ENCODE data around the gene AUTS2. TPM values are rescaled to one million over a fixed set of nuclear protein-coding genes. Genes with fewer than 3 reads are reported as not detected.

Gene AUTS2
- total RNA-seq, 1 experiment from 2014 or later, result 2.5 TPM

DNA sequence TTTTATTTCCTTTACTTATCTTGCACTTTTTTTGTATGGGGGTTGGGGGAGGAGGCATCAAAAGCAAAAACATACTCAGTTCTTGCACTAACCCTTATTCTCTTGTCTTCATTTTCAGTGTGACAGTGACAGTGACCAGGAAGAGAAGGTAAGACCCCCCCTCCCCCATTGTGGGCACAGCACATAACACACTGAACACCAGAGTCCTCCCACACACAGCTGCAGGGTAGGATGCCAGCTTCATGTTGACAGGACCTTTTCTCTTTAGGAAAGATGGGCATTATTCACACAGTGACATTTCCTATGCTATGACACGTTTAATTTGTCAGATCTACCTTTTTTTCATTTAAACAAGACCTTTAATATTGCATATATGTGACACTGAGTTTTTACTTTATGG, 837.4 kb downstream of the AUTS2 start:
- Histone ChIP-seq H3K4me1 (ENCODE audit: control insufficient read depth, insufficient read depth, low read length) (no peaks in the 10 kb centered on the region), H3K27ac (ENCODE audit: low read length) (no peak overlapping the region), H3K4me3 (ENCODE audit: low read depth in 2 of 2, low read length in 2 of 2) (no peak overlapping the region), H3K36me3 (ENCODE audit: control insufficient read depth, insufficient read depth, low read length) (no peaks in the 10 kb centered on the region), H3K27me3 (ENCODE audit: control insufficient read depth, insufficient read depth, low read length) (no peaks in the 10 kb centered on the region), H3K9me3 (ENCODE audit: control insufficient read depth, insufficient read depth, low read depth, low read length) (no peaks in the 10 kb centered on the region)
- DNase-seq (ENCODE audit: low read depth, low spot score) (no peak), ATAC-seq (no peak)
- intact Hi-C loops (cut with micrococcal nuclease; ENCODE audit: unreplicated experiment) (no loop called here), in situ Hi-C loops (cut with HindIII; ENCODE audit: low pct_unique_long_range_greater_than_20kb, low sequenced_read_pairs) (no loop called here)
- ChIA-PET CTCF (no interaction called here), POLR2A (no interaction called here)
- TF ChIP-seq REST (IDR thresholded peaks at IDR 0.05; ENCODE audit: insufficient read depth in 1 of 2, low read depth in 2 of 2, low read length in 1 of 2), result no peak
- no peak for TF ChIP-seq SIN3A (IDR thresholded peaks at IDR 0.05; ENCODE audit: borderline replicate concordance, insufficient read depth, low read depth, low read length)
- TF ChIP-seq, protein P1, sequence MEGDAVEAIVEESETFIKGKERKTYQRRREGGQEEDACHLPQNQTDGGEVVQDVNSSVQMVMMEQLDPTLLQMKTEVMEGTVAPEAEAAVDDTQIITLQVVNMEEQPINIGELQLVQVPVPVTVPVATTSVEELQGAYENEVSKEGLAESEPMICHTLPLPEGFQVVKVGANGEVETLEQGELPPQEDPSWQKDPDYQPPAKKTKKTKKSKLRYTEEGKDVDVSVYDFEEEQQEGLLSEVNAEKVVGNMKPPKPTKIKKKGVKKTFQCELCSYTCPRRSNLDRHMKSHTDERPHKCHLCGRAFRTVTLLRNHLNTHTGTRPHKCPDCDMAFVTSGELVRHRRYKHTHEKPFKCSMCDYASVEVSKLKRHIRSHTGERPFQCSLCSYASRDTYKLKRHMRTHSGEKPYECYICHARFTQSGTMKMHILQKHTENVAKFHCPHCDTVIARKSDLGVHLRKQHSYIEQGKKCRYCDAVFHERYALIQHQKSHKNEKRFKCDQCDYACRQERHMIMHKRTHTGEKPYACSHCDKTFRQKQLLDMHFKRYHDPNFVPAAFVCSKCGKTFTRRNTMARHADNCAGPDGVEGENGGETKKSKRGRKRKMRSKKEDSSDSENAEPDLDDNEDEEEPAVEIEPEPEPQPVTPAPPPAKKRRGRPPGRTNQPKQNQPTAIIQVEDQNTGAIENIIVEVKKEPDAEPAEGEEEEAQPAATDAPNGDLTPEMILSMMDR (IDR thresholded peaks at IDR 0.05), result no peak
- no peak for TF ChIP-seq POLR2AphosphoS5 (IDR thresholded peaks at IDR 0.05; ENCODE audit: low read depth, low read length)
- TF ChIP-seq TCF7L2 (IDR thresholded peaks at IDR 0.05; ENCODE audit: low read depth, low read length), result no peak
- no TSS peak for BruUV-seq (replicated peaks)

- intact Hi-C loops (cut with micrococcal nuclease; ENCODE audit: unreplicated experiment), result no loop called here
- no peak overlapping the region for H3K27ac ChIP-seq (ENCODE audit: low read length)
- ChIA-PET POLR2A (no interaction called here), CTCF (no interaction called here)
- H3K9me3 ChIP-seq (ENCODE audit: control insufficient read depth, insufficient read depth, low read depth, low read length), result no peaks in the 10 kb centered on the region
- in situ Hi-C loops (cut with HindIII; ENCODE audit: low pct_unique_long_range_greater_than_20kb, low sequenced_read_pairs), result no loop called here
- H3K27me3 ChIP-seq (ENCODE audit: control insufficient read depth, insufficient read depth, low read length), result no peaks in the 10 kb centered on the region
- no peaks in the 10 kb centered on the region for H3K36me3 ChIP-seq (ENCODE audit: control insufficient read depth, insufficient read depth, low read length)
- BruUV-seq (replicated peaks), result no TSS peak
- ATAC-seq (no peak), DNase-seq (ENCODE audit: low read depth, low spot score) (no peak)
- no peak for TF ChIP-seq POLR2AphosphoS5 (IDR thresholded peaks at IDR 0.05; ENCODE audit: low read depth, low read length)
- TF ChIP-seq TCF7L2 (IDR thresholded peaks at IDR 0.05; ENCODE audit: low read depth, low read length), result no peak
- H3K4me1 ChIP-seq (ENCODE audit: control insufficient read depth, insufficient read depth, low read length), result no peaks in the 10 kb centered on the region
- no peak overlapping the region for H3K4me3 ChIP-seq (ENCODE audit: low read depth in 2 of 2, low read length in 2 of 2)
Observed at GRCh38 chr7:70436790-70437350, 838.6 kb downstream of the AUTS2 start.

DNA sequence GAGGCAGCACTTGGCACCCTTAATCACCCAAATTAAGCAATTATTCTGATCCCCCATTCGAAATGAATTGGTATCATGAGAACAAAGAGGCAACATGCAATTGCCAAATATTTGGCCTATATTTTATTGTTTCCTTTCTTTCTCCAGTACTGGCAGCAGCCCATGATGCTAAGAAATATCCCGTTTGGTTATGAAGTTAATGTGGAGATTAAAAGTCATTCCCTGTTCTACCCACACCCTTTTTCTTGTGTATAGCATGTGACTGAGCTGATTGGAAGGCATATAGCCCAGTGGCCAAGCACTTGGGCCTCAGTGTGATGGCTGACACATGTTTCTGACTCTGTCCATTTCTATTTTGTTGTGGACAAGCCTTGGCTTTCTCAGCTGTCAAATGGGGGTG, 841.4 kb downstream of the AUTS2 start:
- TF ChIP-seq REST (IDR thresholded peaks at IDR 0.05; ENCODE audit: insufficient read depth in 1 of 2, low read depth in 2 of 2, low read length in 1 of 2) (no peak), SIN3A (IDR thresholded peaks at IDR 0.05; ENCODE audit: borderline replicate concordance, insufficient read depth, low read depth, low read length) (no peak), POLR2AphosphoS5 (IDR thresholded peaks at IDR 0.05; ENCODE audit: low read depth, low read length) (no peak), TCF7L2 (IDR thresholded peaks at IDR 0.05; ENCODE audit: low read depth, low read length) (no peak)
- TF ChIP-seq, protein P1 (IDR thresholded peaks at IDR 0.05), result no peak
- Histone ChIP-seq H3K27ac (ENCODE audit: low read length) (no peak overlapping the region), H3K4me1 (ENCODE audit: control insufficient read depth, insufficient read depth, low read length) (no peaks in the 10 kb centered on the region), H3K27me3 (ENCODE audit: control insufficient read depth, insufficient read depth, low read length) (no peaks in the 10 kb centered on the region), H3K4me3 (ENCODE audit: low read depth in 2 of 2, low read length in 2 of 2) (no peak overlapping the region), H3K9me3 (ENCODE audit: control insufficient read depth, insufficient read depth, low read depth, low read length) (no peaks in the 10 kb centered on the region), H3K36me3 (ENCODE audit: control insufficient read depth, insufficient read depth, low read length) (no peaks in the 10 kb centered on the region)
- no peak for DNase-seq (ENCODE audit: low read depth, low spot score)
- no peak for ATAC-seq
- ChIA-PET POLR2A (interaction anchor here (0.6 kb wide), 1 partner anchor 298 kb away, joined by 4 read pairs; no protein-coding TSS in a partner anchor), CTCF (no interaction called here)
- intact Hi-C loops (cut with micrococcal nuclease; ENCODE audit: unreplicated experiment), result no loop called here
- in situ Hi-C loops (cut with HindIII; ENCODE audit: low pct_unique_long_range_greater_than_20kb, low sequenced_read_pairs), result no loop called here
- no TSS peak for BruUV-seq (replicated peaks)

Measured in Panc1 (cell line).